Midbrain (tissue), 1 donor: ENCODE data around the gene CLDN14.

ENCODE experiments used
- DNase-seq: peaks from one replicate; lab custom pipeline; 2025; lab: John Stamatoyannopoulos, UW

Gene CLDN14

GRCh38 chr21:36471254-36471723 is 8.6 kb downstream of the CLDN14 start:
- DNase-seq, result no peak

- DNase-seq, result no peak
These were observed 9.6 kb downstream of the CLDN14 start for GRCh38 chr21:36470294-36470693.

GRCh38 chr21:36466061-36466511 is 13.8 kb downstream of the CLDN14 start:
- no peak for DNase-seq

GRCh38 chr21:36465478-36465877 is 14.4 kb downstream of the CLDN14 start:
- no peak for DNase-seq

GRCh38 chr21:36464590-36464989 is 15.3 kb downstream of the CLDN14 start:
- no peak for DNase-seq

- DNase-seq, result no peak
These were observed 15.9 kb downstream of the CLDN14 start for GRCh38 chr21:36463991-36464390.

GRCh38 chr21:36463204-36463603 is 16.7 kb downstream of the CLDN14 start:
- no peak for DNase-seq

- no peak for DNase-seq
These were observed 17.9 kb downstream of the CLDN14 start for GRCh38 chr21:36461918-36462486.

GRCh38 chr21:36461277-36461917 is 18.5 kb downstream of the CLDN14 start:
- no peak for DNase-seq

GRCh38 chr21:36460866-36461265 is 19.1 kb downstream of the CLDN14 start:
- no peak for DNase-seq

- no peak for DNase-seq
These were observed 20.8 kb downstream of the CLDN14 start for GRCh38 chr21:36459098-36459497.

- no peak for DNase-seq
These were observed 23.1 kb downstream of the CLDN14 start for GRCh38 chr21:36456729-36457414.

- DNase-seq, result no peak
These were observed 25.2 kb downstream of the CLDN14 start for GRCh38 chr21:36454706-36455105.

GRCh38 chr21:36454093-36454531 is 25.8 kb downstream of the CLDN14 start:
- DNase-seq, result no peak

- DNase-seq, result no peak
These were observed 27.6 kb downstream of the CLDN14 start for GRCh38 chr21:36452281-36452825.

GRCh38 chr21:36451506-36451905 is 28.4 kb downstream of the CLDN14 start:
- DNase-seq, result no peak

GRCh38 chr21:36450511-36450910 is 29.4 kb downstream of the CLDN14 start:
- no peak for DNase-seq

- DNase-seq, result no peak
These were observed 33.6 kb downstream of the CLDN14 start for GRCh38 chr21:36446301-36446700.

GRCh38 chr21:36441715-36442114 is 38.2 kb downstream of the CLDN14 start:
- DNase-seq, result no peak

GRCh38 chr21:36437745-36438128 is 42.2 kb downstream of the CLDN14 start:
- DNase-seq, result no peak

- no peak for DNase-seq
These were observed 42.8 kb downstream of the CLDN14 start for GRCh38 chr21:36436829-36437744.

- no peak for DNase-seq
These were observed 45.8 kb downstream of the CLDN14 start for GRCh38 chr21:36434144-36434543.
